Mesothelial cell of epicardium (in vitro differentiated cells): ENCODE measurements around the gene DFFA. TPM values are rescaled to one million over a fixed set of nuclear protein-coding genes. Genes with fewer than 3 reads are reported as not detected.
A peak's percentile ranks its signal among the peaks of the same experiment; 100 is the strongest.
"Not testable (repeated sequence)": the region's sequence is repeated elsewhere in the genome, so short reads cannot be mapped to it uniquely, and the experiment has no call there.

Experiments
- DNase-seq, 2 experiments: peaks; one replicate each; pipeline ENCODE4 v3.0.0; 2021; ENCODE audit warnings: low spot score in 2 of 2; ENCODE audit not compliant: unreplicated experiment in 2 of 2
- H3K27ac Mint-ChIP-seq: 2 replicates; pipeline ENCODE4 v1.8.0; 2021; ENCODE audit warnings: mixed read lengths
- H3K27me3 Mint-ChIP-seq: 2 replicates; pipeline ENCODE4 v1.8.0; 2021; ENCODE audit warnings: low read depth, mixed read lengths
- H3K36me3 Mint-ChIP-seq: 2 replicates; pipeline ENCODE4 v1.8.0; 2021; ENCODE audit warnings: mixed read lengths
- H3K4me1 Mint-ChIP-seq: 2 replicates; pipeline ENCODE4 v1.8.0; 2021; ENCODE audit warnings: mixed read lengths
- H3K4me3 Mint-ChIP-seq: 2 replicates; pipeline ENCODE4 v1.8.0; 2021; ENCODE audit warnings: mild to moderate bottlenecking, moderate library complexity, mixed read lengths
- H3K9me3 Mint-ChIP-seq: 2 replicates; pipeline ENCODE4 v1.8.0; 2021; ENCODE audit warnings: mixed read lengths
- total RNA-seq: library from RNA; stranded (reverse); gene quantifications from 3 replicates; pipeline ENCODE4 v1.2.1, GENCODE V29; 2021
- TF ChIP-seq, protein P1 (sequence below): fragments of 200-600 bp; sonication (generic); IDR thresholded peaks from one replicate; pipeline ENCODE4 v1.5.0; 2021; ENCODE audit warnings: antibody characterized with exemption; ENCODE audit not compliant: unreplicated experiment

Gene DFFA
- total RNA-seq, 1 donor from 2014 or later: 51.4 TPM

DNA sequence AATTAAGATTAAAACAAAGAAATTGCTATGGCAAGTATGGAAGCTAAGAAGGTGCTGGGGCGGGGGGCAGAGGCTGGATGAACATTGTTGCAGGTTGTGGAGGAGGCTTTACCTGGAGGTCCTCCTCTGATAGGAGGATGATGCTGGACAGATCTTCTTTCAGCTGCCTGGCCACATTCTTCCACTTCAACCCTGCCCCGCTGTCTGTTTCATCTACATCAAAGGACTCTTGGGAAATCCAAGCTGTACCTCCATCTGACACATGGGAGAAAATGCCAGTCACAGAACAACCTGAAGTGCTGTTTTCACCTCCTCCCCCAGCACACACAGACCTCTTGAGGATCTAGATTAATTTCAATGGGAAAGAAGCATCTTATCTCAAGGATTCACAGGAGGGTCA, 5.3 kb downstream of the DFFA start:
- Mint-ChIP-seq H3K27me3 (no peaks in the 10 kb centered on the region), H3K4me3 (no peak overlapping the region), H3K9me3 (no peaks in the 10 kb centered on the region), H3K27ac (no peak overlapping the region), H3K4me1 (peaks cover 11% of the 10 kb centered on the region), H3K36me3 (peaks cover 37% of the 10 kb centered on the region)
- no peak for DNase-seq
- TF ChIP-seq, protein P1, sequence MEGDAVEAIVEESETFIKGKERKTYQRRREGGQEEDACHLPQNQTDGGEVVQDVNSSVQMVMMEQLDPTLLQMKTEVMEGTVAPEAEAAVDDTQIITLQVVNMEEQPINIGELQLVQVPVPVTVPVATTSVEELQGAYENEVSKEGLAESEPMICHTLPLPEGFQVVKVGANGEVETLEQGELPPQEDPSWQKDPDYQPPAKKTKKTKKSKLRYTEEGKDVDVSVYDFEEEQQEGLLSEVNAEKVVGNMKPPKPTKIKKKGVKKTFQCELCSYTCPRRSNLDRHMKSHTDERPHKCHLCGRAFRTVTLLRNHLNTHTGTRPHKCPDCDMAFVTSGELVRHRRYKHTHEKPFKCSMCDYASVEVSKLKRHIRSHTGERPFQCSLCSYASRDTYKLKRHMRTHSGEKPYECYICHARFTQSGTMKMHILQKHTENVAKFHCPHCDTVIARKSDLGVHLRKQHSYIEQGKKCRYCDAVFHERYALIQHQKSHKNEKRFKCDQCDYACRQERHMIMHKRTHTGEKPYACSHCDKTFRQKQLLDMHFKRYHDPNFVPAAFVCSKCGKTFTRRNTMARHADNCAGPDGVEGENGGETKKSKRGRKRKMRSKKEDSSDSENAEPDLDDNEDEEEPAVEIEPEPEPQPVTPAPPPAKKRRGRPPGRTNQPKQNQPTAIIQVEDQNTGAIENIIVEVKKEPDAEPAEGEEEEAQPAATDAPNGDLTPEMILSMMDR: no peak

DNA sequence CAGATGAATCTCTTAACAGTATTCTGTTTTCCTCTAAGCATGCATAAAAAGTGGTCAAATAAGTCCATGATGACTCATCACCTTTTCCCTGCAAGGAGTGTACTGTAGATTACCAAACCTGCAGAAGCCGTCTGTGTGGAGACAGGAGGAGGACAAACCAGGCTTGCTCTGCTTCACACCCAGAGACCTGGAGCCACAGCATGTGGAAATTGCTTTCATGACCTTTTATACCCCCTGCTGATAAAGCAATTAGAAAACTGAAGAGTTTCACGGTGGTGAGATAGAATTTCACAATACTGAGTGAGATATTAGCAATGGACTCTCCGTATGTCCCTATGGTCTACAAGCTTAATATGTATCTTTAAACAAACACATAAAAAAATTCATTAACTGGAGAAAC, 13.1 kb downstream of the DFFA start:
- Mint-ChIP-seq H3K27me3 (no peaks in the 10 kb centered on the region), H3K4me3 (no peak overlapping the region), H3K36me3 (peaks cover 25% of the 10 kb centered on the region), H3K9me3 (no peaks in the 10 kb centered on the region), H3K27ac (peak overlapping the region; percentile 87), H3K4me1 (peaks cover 14% of the 10 kb centered on the region)
- no peak for DNase-seq
- TF ChIP-seq, protein P1: no peak

DNA sequence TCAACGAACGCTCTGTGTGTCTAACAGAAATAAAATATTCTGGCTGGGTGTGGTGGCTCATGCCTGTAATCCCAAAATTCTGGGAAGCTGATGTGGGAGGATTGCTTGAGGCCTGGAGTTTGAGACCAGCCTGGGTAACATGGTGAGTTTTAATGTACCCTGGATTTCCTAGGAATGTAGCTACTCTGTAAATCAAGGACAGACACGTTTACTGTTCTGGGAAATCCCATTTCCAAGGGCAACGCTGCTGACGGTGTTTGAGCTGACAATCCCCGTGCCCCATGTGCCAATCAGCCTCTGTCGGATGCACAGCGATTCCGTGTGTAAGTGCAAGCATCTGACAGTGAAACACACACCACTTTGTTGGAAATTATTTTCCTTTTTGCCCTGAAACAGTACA, 14.5 kb downstream of the DFFA start:
- H3K36me3 Mint-ChIP-seq: peaks cover 17% of the 10 kb centered on the region
- no peaks in the 10 kb centered on the region for H3K27me3 Mint-ChIP-seq
- DNase-seq: no peak
- H3K4me3 Mint-ChIP-seq: no peak overlapping the region
- peaks cover 14% of the 10 kb centered on the region for H3K4me1 Mint-ChIP-seq
- TF ChIP-seq, protein P1: no peak
- no peaks in the 10 kb centered on the region for H3K9me3 Mint-ChIP-seq
- peak overlapping the region; percentile 43 for H3K27ac Mint-ChIP-seq

DNA sequence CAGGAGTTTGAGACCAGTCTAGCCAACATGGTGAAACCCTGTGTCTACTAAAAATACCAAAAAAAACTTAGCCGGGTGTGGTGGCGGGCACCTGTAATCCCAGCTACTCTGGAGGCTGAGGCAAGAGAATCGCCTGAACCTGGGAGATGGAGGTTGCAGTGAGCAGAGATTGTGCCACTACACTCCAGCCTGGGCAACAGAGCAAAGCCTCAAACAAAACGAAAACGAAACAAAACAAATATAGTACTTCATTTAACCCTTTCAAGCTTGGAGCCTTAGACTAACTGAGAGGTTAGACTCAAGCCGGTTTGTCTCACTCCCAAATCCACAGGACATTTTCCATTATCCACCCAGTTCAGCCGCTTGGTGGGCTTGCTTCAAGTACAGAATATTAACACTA, 14.9 kb downstream of the DFFA start:
- Mint-ChIP-seq H3K4me1 (peaks cover 14% of the 10 kb centered on the region), H3K36me3 (peaks cover 13% of the 10 kb centered on the region), H3K27ac (peak overlapping the region; percentile 43)
- not testable (repeated sequence) for H3K9me3 Mint-ChIP-seq, H3K27me3 Mint-ChIP-seq, DNase-seq, H3K4me3 Mint-ChIP-seq

DNA sequence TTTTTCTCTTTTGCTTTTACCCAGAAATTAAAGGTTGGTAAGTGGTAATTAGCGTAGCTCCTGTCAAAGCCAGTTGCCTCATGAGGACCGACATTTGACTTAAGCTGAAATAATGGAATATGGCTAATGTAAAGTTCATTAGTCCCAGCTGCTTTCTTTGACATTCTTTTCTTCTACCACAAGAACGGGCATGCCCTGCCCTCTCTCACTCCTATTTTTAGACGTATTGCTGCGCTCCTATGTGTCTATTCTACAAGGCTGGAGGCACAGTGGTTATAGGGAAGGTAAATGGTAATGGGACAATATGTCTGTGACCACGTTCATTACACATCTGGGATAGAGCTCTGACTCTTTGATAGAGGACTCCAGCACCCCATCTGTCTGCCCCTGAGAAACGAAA, 15.7 kb downstream of the DFFA start:
- Mint-ChIP-seq H3K4me3 (no peak overlapping the region), H3K9me3 (no peaks in the 10 kb centered on the region), H3K36me3 (peaks cover 9% of the 10 kb centered on the region), H3K4me1 (peaks cover 16% of the 10 kb centered on the region), H3K27me3 (no peaks in the 10 kb centered on the region), H3K27ac (peak overlapping the region; percentile 88)
- TF ChIP-seq, protein P1: no peak
- no peak for DNase-seq

DNA sequence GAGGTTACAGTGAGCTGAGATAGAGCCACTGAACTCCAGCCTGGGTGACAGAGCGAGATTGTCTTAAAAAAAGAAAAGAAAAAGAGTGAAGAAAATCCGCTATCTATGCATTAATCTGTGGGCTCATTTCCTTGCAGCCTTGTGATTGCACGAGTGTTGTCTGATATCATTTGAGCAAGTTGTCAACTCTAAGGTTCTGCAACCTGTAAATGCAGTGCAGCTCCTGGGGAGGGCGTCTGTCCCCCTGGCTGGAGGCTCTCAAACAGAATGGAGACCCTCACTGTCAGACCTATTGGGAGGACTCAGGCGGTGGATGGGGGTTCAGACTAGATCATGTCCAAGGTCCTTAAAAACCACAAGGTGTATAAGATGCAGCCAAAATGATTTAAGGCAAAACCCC, 16.3 kb downstream of the DFFA start:
- Mint-ChIP-seq H3K36me3 (peaks cover 3% of the 10 kb centered on the region), H3K4me1 (peaks cover 22% of the 10 kb centered on the region), H3K27ac (peak overlapping the region; percentile 76), H3K9me3 (no peaks in the 10 kb centered on the region), H3K27me3 (no peaks in the 10 kb centered on the region), H3K4me3 (no peak overlapping the region)
- TF ChIP-seq, protein P1: no peak
- DNase-seq: no peak
